ENCODE results near the gene ZNF236. TPM values are rescaled to one million over a fixed set of nuclear protein-coding genes. Genes with fewer than 3 reads are reported as not detected.

The ZNF236 gene
- total RNA-seq, 4 donors from 2014 or later: 10.1 to 15.8 (median 14.8) TPM

DNA sequence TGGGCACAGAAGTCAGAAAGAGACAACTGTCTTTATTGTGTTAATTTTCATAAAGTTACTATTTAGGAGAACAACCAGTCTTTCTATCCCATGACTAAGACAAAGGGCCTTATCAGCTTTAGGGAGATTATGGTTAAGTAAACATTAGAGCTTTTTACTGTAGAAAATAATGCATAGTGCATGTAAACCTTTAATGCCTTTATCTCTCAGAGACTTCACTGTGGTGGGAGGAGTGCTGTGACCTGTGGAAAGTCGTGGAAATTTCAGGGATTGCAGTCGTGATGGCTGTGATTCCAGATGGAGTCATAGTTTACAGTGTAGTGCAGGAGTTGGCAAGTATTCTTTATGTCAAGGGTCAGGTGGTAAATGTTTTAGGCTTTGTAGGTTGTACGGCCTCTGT is 15.8 kb downstream of the ZNF236 start:
- Histone ChIP-seq H3K27me3 (no peaks in the 10 kb centered on the region), H3K36me3 (no peaks in the 10 kb centered on the region), H3K4me3 (peak overlapping the region in 2 of 4 donors; percentile 9 to 31), H3K4me1 (peaks cover 4 to 44% (median 35%) of the 10 kb centered on the region in 4 donors), H3K9me3 (no peaks in the 10 kb centered on the region), H3K27ac (replicated peaks in 1 of 4) (peak overlapping the region in 3 of 4 donors; percentile 42 to 65 (median 56))
- intact Hi-C loops (cut with DNase I): no loop called here
- TF ChIP-seq, protein P1, sequence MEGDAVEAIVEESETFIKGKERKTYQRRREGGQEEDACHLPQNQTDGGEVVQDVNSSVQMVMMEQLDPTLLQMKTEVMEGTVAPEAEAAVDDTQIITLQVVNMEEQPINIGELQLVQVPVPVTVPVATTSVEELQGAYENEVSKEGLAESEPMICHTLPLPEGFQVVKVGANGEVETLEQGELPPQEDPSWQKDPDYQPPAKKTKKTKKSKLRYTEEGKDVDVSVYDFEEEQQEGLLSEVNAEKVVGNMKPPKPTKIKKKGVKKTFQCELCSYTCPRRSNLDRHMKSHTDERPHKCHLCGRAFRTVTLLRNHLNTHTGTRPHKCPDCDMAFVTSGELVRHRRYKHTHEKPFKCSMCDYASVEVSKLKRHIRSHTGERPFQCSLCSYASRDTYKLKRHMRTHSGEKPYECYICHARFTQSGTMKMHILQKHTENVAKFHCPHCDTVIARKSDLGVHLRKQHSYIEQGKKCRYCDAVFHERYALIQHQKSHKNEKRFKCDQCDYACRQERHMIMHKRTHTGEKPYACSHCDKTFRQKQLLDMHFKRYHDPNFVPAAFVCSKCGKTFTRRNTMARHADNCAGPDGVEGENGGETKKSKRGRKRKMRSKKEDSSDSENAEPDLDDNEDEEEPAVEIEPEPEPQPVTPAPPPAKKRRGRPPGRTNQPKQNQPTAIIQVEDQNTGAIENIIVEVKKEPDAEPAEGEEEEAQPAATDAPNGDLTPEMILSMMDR (IDR thresholded peaks at IDR 0.05): no peak
- TF ChIP-seq POLR2AphosphoS5 (IDR thresholded peaks at IDR 0.05): no peak
- no peak for TF ChIP-seq EP300 (IDR thresholded peaks at IDR 0.05)
- TF ChIP-seq POLR2A (IDR thresholded peaks at IDR 0.05; ENCODE audit: low read depth): no peak
- WGBS: 41% methylated on average over 3 of the region's 3 CpGs
- DNase-seq (ENCODE audit: extremely low spot score): no peak

DNA sequence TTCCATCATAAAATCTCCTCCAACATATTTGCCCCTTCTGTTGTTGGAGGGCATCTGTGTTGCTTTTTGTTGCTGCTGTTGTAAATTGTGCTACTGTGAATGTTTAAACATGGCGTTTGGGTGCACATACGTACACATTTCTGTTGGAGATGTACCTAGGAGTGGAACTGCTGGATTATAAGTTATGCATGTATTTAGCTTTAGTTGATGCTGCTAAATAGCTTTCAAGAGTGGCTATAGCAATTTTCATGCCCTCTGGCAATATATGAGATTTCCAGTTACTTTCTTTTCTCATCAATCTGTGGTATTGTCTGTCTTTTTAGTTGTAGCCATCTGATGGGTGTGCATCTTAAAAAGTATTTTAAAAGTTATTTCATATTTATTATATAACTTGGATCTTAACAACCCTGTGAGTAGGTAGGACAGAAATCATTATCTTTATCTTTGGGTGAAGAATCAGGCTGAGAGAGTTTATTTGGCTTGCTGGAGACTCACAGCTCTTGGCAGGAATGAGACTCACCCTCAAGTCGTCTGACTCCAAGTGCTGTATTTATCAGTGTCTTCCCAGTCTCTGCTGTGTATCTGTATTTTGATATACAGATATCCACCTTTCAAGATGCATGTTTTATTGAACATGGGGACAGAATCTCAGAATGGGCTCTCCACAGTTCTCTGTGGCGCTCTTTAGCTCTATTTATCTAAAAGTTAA is 16.9 kb downstream of the ZNF236 start:
- Histone ChIP-seq H3K9me3 (no peaks in the 10 kb centered on the region), H3K27ac (replicated peaks in 1 of 4) (peak overlapping the region in 3 of 4 donors; percentile 1 to 65 (median 56)), H3K4me1 (peaks cover 4 to 49% (median 36%) of the 10 kb centered on the region in 4 donors), H3K4me3 (peak overlapping the region; percentile 9 to 31 (median 14)), H3K36me3 (no peaks in the 10 kb centered on the region), H3K27me3 (no peaks in the 10 kb centered on the region)
- WGBS: 59% methylated on average over 4 of the region's 4 CpGs
- DNase-seq (ENCODE audit: extremely low spot score): no peak
- intact Hi-C loops (cut with DNase I): no loop called here
- no peak for TF ChIP-seq POLR2AphosphoS5 (IDR thresholded peaks at IDR 0.05)
- no peak for TF ChIP-seq EP300 (IDR thresholded peaks at IDR 0.05)
- TF ChIP-seq, protein P1 (IDR thresholded peaks at IDR 0.05): no peak
- TF ChIP-seq POLR2A (IDR thresholded peaks at IDR 0.05; ENCODE audit: low read depth): no peak

DNA sequence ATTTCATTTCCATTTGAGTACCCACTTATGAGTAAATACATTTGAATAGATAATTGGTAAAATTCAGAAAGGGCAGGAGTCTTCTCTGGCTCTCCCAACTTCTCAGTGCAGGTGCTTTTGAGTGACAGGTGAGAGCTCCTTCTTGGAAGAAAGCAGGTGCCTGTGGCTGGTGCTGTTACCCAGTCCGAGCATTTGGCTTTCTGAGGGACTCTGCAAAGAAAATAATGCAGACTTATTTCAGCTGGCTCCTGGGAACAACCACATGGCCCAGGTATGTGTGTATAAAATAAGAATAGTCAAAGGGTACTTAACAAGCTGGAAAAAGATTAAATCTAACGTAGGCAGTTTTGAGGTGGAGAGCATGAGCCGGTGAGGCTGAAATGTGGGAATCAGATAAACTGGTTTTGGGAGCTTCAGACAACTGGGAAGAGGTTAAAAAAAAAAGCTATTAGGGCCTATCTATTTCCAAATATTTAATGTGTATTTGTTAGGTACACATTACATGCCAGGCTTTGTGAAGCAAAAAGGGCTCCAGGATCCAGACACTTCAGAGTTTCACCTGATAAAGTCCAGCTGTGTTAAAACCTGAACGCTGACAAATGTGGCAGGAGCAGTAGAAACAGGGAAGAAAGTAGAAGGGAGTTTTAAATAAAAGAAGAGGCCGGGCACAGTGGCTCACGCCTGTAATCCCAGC is 20.6 kb downstream of the ZNF236 start:
- 56% methylated on average over 6 of the region's 6 CpGs for WGBS
- intact Hi-C loops (cut with DNase I): no loop called here
- no peak for DNase-seq (ENCODE audit: extremely low spot score)
- peaks cover 4 to 47% (median 22%) of the 10 kb centered on the region in 4 donors for H3K4me1 ChIP-seq
- TF ChIP-seq POLR2A (IDR thresholded peaks at IDR 0.05; ENCODE audit: low read depth) (no peak), POLR2AphosphoS5 (IDR thresholded peaks at IDR 0.05) (no peak), EP300 (IDR thresholded peaks at IDR 0.05) (no peak)
- TF ChIP-seq, protein P1 (IDR thresholded peaks at IDR 0.05): no peak
- H3K27ac ChIP-seq (replicated peaks in 1 of 4): peak overlapping the region in 1 of 4 donors; percentile 5
- no peak overlapping the region for H3K4me3 ChIP-seq
- H3K9me3 ChIP-seq: no peaks in the 10 kb centered on the region
- H3K27me3 ChIP-seq: no peaks in the 10 kb centered on the region
- no peaks in the 10 kb centered on the region for H3K36me3 ChIP-seq

DNA sequence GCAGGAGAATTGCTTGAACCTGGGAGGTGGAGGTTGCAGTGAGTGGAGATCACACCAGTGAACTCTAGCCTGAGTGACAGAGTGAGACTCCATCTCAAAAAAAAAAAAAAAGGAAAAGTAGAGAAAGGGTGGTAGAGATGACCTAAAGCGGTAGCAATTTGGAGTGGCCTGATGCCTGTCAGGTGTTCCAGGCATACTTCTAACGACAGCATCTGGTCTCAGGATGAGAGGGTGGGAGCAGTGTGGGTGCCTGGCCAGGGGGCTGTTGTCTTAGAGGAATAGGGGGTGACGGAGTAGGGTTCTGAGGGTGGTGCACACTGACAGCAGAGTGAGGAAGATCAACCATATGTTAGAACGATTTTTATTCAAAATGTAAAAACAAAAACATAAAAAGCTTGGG is 21.8 kb downstream of the ZNF236 start:
- Histone ChIP-seq H3K27ac (replicated peaks in 1 of 4) (no peak overlapping the region), H3K4me1 (peaks cover 4 to 36% (median 12%) of the 10 kb centered on the region in 4 donors), H3K36me3 (no peaks in the 10 kb centered on the region), H3K4me3 (no peak overlapping the region), H3K27me3 (no peaks in the 10 kb centered on the region), H3K9me3 (no peaks in the 10 kb centered on the region)
- intact Hi-C loops (cut with DNase I): no loop called here
- 84% methylated on average over 4 of the region's 4 CpGs for WGBS
- no peak for DNase-seq (ENCODE audit: extremely low spot score)
- TF ChIP-seq POLR2AphosphoS5 (IDR thresholded peaks at IDR 0.05) (no peak), POLR2A (IDR thresholded peaks at IDR 0.05; ENCODE audit: low read depth) (no peak), EP300 (IDR thresholded peaks at IDR 0.05) (no peak)
- TF ChIP-seq, protein P1 (IDR thresholded peaks at IDR 0.05): no peak
